ENCODE measurements around the gene PLAAT4. TPM values are rescaled to one million over a fixed set of nuclear protein-coding genes. Genes with fewer than 3 reads are reported as not detected.
"Not testable (repeated sequence)": the region's sequence is repeated elsewhere in the genome, so short reads cannot be mapped to it uniquely, and the experiment has no call there.

The PLAAT4 gene
- polyA plus RNA-seq, 10 donors, result 2.4 to 7.8 (median 4.6) TPM

GRCh38 chr11:63567044-63567840, 30.6 kb downstream of the PLAAT4 start:
- DNase-seq, result peak; percentile 53 to 78 (median 73)

- no peak for DNase-seq
Observed at GRCh38 chr11:63569570-63569969, 33.0 kb downstream of the PLAAT4 start.

DNA sequence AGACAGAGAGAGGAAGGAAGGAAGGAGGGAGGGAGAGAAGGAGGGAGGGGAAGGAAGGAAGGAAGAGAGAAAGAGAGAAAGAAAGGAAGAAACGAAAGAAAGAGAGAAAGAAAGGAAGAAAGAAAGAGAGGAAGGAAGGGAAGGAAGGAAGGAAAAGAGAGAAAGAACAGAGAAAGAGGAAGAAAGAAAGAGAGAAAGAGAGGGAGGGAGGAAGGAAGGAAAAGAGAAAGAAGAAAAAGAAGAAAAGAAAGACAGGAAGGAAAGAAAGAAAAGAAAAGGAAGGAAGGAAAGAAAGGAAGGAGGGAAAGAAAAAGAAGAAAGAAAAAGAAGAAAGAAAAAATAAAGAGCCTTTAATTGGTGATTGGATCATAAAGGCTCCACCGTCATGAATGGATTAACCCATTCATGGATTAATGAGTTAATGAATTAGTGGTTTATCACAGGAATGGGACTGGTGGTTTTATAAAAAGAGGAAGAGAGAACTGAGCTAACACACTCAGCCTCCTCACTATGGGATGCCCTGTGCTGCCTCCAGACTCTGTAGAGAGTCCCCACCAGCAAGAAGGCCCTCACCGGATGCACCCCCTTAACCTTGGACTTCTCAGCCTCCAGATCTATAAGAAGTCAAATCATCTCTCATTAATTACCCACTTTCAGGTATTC, 35.5 kb downstream of the PLAAT4 start:
- no peak for DNase-seq

- peak; percentile 60 to 88 (median 75) for DNase-seq
Observed at GRCh38 chr11:63573881-63574855, 37.6 kb downstream of the PLAAT4 start.

DNA sequence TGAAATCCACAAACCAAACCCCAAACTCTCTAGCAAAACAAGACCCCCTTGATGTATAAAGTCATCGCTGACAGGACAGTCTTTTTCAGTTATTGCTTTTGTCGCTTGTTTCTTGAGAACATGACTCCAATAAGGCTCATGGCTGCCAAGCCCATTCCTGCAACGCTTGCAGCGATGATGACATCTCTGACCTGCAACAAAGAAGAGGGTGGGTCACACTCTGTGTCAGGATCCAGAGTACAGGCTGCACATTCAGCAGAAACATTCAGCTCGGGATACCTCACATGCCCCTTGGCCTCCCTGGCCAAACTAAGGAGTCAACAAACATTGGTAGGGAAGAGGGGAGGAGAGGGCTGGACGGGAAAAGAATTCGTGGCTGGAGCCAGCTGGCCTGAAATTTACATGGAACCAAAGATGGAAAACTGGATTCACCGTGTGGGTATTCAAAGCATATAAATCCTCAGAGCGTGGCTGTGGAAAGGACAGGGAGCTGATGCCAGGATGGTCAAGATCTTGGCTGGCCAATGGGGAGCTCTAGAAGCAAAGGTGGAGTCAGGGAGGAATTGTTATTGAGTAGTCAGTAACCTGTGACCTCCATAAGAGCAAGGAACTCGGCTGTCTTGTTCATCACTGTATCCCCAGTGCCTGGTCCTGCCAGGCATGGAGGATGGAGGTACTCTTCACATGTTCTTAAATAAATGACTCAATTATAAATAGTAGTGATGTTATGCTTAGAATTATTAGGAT, 38.4 kb downstream of the PLAAT4 start:
- peak; percentile 8 to 77 (median 44) for DNase-seq

DNA sequence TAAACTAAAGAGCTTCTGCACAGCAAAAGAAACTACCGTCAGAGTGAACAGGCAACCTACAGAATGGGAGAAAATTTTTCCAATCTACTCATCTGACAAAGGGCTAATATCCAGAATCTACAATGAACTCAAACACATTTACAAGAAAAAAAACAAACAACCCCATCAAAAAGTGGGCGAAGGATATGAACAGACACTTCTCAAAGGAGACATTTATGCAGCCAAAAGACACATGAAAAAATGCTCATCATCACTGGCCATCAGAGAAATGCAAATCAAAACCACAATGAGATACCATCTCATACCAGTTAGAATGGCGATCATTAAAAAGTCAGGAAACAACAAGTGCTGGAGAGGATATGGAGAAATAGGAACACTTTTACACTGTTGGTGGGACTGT, 42.3 kb downstream of the PLAAT4 start:
- DNase-seq, result not testable (repeated sequence)

DNA sequence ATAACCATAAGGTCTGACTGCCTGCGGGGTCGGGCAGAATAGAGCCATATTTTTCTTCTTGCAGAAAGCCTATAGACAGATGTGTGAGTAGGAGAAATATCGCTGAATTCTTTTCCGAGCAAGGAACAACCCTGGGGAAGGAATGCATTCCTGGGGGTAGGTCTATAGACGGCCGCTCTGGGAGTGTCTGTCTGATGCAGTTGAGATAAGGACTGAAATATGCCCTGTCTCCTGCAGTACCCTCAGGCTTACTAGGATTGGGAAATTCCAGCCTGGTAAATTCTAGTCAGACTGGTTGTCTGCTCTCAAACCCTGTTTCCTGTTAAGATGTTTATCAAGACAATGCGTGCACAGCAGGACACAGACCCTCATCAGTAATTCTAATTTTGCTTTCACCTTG, 44.6 kb downstream of the PLAAT4 start:
- DNase-seq, result not testable (repeated sequence)

DNA sequence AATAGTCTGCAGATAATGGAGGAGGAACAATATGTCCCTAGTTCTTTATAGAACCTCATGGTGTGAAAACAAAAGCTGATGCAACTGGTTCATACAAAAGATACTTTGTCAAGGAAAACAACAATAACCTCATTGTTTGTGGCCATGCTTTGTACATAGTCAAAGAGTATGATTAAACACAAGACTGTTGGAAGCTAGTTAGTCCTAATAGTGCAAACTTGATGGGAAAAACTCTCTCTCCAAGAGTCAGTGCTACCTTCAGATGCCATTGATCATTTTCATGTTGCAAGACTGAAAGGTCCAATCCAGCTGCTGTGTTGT, 46.7 kb downstream of the PLAAT4 start:
- no peak for DNase-seq

DNA sequence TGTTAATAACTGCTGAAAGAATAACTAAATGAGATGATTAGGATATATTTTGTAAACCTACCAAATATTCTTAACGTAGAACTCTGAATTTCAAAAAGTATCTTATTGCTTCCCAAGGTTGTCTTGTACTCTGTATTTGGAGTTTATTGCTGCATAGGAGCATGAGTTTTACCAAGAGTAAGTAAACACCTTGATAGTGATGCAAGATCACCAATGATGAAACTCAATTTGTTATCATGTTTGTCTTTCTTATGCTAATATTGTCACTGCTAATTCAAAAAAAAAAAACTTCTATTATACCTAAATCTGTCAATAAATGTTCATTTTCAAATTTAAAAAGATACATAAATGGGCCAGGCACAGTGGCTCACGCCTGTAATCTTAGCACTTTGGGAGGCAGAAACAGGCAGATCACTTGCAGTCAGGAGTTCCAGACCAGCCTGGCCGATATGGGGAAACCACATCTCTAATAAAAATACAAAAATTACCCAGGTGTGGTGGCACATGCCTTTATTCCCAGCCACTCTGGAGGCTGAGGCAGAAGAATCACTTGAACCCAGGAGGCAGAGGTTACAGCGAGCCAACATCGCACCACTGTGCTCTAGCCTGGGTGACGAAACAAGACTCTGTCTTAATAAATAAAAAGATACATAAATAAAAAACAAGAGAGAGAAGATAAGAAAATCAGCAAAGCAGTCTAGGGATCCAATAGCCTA, 50.0 kb downstream of the PLAAT4 start:
- no peak for DNase-seq

- DNase-seq, result no peak
Observed at GRCh38 chr11:63589000-63589399, 52.4 kb downstream of the PLAAT4 start.

DNA sequence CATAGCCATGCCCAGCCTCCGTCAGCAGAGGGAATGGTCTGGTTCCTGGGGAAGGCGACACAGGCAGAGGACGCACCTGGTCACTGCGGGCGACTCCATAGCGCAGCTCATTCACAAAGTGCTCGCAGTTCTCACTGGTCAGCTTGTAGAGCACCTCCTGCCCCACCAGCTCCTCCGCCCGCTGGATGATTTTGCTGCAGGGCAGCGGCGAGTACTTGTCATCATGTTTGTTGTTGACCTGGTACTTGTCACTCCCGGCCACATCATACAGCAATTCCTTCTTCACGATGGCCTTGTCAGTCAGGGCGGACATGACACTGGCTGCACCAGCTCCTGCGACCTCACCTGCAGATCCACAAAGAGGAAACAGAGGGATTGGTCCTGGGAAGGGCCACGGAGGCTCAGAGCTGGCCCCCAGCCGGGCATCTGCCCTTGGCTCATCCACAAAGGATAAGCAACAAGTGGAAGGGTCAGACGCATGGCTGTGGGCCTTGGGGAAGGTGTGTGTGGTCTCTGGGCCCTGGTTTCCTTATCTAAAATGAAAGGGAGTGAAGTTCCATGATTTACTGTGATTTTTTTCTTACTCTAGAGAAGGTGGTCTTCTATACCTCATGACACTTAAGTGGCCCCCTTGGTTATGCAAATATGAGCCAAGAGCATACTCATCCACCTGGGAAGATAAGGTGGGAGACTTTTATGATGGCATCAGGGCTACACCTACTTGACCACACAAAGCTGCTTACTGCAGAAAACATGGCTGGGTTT, 53.6 kb downstream of the PLAAT4 start:
- DNase-seq, result no peak

DNA sequence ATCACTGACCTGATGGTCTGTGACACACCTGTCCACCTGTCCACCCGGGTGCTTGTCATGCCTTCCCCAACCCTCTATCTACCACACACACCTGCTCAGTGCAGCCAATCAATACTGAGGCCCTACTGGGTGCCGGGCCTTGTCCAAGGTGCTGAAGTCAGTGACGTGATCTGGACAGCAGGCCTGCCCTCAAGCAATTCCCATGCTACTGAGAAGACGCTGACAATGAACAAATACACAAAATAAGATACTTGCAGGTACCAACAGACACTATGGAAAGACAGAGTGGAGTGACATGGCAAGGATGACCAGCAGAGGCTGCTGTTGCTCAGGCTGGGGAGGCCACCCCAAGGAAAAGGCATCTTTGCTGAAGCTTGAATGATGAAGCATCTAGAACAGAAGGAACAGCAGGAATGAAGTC, 56.4 kb downstream of the PLAAT4 start:
- no peak for DNase-seq

DNA sequence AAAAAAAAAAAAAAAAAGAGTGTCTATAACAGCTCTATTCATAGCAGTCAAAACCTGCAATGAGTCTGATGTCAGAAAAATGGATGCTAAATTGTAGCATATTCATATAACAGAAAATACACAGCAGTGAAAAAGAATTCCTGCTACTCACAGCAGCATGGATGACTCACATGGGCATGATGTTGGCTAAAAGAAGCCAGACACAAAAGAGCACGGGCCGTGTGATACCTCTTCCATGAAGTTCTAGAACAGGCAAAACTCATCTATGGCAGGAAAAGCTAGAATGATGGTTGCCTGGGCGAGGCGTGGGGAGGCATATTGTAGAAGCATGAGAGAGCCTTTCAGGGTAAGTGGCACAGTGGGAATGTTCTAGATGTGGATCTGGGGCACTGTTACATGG, 58.7 kb downstream of the PLAAT4 start:
- DNase-seq, result no peak

Other genes with a start within 250 kb of the PLAAT4 start
- under 1 TPM in 1 of 10 donors, not detected in 9; 0.13 TPM for gene SLC22A9, start 167.0 kb upstream of the PLAAT4 start, polyA plus RNA-seq (ENCODE audit: insufficient read length in 10 of 10)
- 1 to 10 TPM; 1.4 to 5.6 (median 3.0) TPM for gene PLAAT5, start 45.6 kb upstream of the PLAAT4 start, polyA plus RNA-seq (ENCODE audit: insufficient read length in 10 of 10)
- gene LGALS12, start 30.7 kb upstream of the PLAAT4 start, polyA plus RNA-seq (ENCODE audit: insufficient read length in 10 of 10), result 1 to 10 TPM in 1 of 10 donors, under 1 TPM in 7, not detected in 2; 0.11 to 2.1 (median 0.33) TPM
- gene PLAAT2, start 26.6 kb downstream of the PLAAT4 start, polyA plus RNA-seq (ENCODE audit: insufficient read length in 10 of 10), result under 1 TPM in 1 of 10 donors, not detected in 9; 0.38 TPM
- 10 to 100 TPM; 24.9 to 50.7 (median 36.9) TPM for gene PLAAT3, start 77.6 kb downstream of the PLAAT4 start, polyA plus RNA-seq (ENCODE audit: insufficient read length in 10 of 10)
- gene ATL3, start 134.6 kb downstream of the PLAAT4 start, polyA plus RNA-seq (ENCODE audit: insufficient read length in 10 of 10), result 10 to 100 TPM; 14.9 to 24.1 (median 18.8) TPM
- 10 to 100 TPM; 52.9 to 75.2 (median 62.4) TPM for gene RTN3, start 144.7 kb downstream of the PLAAT4 start, polyA plus RNA-seq (ENCODE audit: insufficient read length in 10 of 10)
- 10 to 100 TPM; 20.0 to 31.0 (median 26.5) TPM for gene ZFTA, start 232.0 kb downstream of the PLAAT4 start, polyA plus RNA-seq (ENCODE audit: insufficient read length in 10 of 10)

Measured in muscle of back (tissue), 11 donors.